HG02759 (cell line): Measurements from ENCODE around the gene PPP1R9B.

Source experiments
- ATAC-seq: cut with Tn5 transposase; IDR thresholded peaks from one replicate; pipeline ENCODE4 v1.9.1; 2021; ENCODE audit warnings: mild to moderate bottlenecking, moderate library complexity; ENCODE audit not compliant: unreplicated experiment

The PPP1R9B gene

DNA sequence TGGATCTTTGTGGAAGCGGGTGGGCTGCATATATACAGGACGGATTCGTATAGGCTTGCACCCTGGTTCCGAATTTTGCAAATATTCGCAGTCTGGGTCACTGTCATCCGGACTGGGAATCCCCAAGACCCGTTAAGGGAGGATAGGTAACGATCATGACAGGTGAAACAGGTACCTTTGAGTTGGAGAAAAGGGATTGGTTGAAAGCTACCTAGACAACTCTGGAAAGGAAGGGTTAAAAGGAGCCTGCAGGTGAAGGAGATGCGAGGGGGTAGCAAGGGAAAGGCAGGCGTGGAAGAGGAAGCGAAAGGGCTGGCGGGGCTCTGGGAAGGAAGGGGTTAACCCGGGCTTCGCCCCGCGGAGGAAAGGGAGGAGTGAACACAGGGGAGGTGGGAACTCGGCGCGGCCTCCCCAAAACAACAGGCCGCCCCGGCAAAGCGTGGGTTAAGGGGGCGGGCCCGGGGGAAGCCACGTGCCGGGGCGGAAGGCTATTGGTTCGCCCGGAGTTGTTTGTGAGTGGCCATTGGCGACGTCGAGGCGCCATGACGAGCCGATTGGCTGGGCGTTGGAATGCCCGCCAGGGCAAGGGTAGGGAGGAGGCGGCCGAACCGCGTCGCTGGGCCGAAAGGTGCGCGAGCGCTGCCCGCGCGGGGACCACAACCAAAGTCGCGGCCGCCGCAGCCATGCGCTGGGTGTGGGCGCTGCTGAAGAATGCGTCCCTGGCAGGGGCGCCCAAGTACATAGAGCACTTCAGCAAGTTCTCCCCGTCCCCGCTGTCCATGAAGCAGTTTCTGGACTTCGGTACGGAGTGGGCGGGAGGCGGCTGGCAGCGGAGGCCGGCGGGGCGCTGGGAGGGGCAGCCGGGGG lies 55.5 kb downstream of the PPP1R9B start, which contains the start of gene PDK2:
Gene PDK2, plus strand, starts transcription at position 599 of the 867 bp plus-strand sequence. Its CDS starts 85 bp downstream, at position 684.
- peak; percentile 93 for ATAC-seq

DNA sequence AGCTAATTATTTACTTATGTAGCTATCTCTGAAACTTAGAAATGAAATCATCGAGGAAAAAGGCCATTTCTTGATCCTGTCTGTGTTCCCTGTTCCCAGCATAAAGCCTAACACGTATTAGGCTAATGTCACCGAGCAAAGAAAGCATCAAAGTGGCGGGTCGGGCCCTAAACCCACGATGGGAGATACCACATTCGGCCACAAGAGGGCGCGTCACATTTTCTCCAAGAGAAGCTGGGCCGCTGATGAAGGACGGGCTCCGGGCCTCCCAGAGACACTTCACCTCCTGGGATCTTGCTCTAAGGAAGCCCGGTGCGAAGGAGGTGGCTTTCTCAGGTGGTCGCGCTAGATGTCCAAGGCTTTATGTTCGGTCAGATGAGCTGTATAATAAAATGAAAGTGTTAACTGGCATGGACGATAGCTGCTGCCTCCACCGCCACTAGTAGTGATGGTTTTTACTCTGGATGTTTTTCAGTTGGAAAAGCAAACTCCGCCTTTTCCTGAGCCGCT lies 56.2 kb downstream of the PPP1R9B start:
- no peak for ATAC-seq

DNA sequence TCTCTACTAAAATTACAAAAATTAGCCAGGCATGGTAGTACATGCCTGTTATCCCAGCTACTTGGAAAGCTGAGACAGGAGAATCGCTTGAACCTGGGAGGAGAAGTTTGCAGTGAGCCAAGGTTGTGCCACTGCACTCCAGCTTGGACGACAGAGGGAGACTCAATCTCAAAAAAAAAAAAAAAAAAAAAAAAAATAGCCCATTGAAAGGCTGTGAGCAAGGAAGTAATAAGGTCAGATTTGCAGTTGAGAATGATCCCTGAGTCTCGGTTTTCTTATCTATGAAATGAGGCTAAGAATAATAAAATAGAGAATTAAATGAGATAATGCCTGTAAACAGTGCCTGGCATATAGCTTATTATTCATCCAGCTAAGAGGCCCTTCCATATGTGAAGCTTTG lies 56.7 kb downstream of the PPP1R9B start:
- no peak for ATAC-seq

DNA sequence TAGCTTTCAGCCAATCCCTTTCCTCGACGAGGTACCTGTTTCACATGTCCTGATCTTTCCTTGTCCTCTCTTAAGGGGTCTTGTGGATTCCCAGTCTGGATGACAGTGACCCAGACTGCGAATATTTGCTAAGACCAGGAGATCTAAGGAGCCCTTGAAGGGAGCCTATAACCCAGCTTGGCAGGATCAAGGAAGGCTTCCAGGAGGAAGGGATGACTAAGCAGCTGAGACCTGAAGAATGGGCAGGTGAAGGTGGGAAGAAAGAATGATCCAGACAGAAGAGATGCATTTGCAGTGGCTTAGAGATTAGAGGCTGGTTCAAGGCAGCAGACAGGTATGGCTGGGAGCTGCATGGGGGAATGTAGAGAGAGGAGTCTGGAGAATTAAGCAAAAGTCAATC lies 57.2 kb downstream of the PPP1R9B start:
- no peak for ATAC-seq

DNA sequence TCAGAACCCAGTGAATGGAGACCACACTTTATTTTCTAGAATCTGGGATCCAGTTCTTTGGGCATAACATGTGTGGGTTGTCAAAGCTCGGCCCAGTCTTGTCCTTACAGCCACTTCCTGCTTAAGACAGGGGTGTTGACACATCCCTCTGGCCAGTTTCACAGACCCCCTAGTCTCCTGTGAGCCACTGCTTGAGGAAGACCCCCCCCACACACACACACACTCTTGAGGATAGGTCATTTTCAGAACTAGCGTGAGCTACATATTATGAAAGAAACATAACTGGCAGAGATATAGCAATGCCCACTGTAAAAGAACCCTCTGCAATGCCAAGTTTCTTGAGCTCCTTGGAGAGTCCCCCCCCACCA lies 58.6 kb downstream of the PPP1R9B start:
- ATAC-seq = no peak

DNA sequence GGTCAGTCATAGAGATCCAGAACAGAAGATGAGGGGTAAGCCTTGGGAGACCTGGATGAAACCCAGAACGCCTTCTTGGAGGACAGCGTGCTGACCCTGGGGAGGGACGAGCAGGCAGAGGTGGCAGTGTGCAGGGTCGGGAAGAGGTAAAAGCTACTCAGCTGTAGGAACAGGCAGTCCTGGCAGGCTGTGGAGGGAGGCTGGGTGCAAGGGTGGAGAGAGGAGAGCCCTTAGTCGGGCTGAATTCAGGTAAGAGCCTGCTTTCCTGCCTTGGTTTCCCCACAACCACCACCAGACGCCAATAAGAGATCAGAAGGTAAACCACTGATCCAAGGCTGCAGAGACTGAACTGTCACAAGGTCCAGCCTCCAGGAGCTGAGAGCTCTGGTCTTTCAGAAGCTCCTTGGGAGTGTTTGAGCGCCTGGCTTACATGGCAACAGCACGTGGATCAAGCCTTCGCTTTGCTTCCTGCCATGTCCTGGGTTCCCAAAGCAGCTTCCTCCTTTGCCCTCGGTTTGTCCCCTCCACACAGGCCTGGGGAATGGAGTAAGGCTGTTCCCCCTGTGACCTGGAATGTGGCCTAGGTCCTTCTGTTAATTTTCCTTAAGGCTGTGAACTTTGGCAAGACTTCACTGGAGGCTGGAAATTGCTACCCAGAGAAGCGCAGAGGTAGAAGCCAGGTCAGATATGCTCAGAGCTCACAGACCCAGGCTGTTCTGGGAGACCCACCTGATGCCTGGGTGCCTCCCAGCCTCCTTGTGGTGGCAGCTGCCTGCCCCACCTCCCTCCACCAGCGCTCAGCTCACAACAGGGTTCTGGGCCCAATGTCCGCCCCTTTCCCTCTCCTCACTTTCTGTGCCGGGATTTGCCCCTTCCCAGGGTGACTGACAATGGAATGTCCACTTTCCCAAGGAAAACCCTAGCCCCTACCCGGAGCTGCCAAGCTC lies 59.2 kb downstream of the PPP1R9B start:
- no peak for ATAC-seq

DNA sequence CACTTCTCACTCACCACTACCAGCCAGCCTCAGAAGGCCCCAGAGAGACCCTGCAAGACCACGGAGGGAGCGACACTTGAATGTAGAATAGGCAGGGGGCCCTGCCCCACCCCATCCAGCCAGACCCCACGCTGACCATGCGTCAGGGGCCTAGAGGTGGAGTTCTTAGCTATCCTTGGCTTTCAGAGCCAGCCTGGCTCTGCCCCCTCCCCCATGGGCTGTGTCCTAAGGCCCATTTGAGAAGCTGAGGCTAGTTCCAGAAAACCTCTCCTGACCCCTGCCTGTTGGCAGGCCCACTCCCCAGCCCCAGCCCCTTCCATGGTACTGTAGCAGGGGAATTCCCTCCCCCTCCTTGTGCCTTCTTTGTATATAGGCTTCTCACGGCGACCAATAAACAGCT lies 60.4 kb downstream of the PPP1R9B start:
- ATAC-seq = no peak

DNA sequence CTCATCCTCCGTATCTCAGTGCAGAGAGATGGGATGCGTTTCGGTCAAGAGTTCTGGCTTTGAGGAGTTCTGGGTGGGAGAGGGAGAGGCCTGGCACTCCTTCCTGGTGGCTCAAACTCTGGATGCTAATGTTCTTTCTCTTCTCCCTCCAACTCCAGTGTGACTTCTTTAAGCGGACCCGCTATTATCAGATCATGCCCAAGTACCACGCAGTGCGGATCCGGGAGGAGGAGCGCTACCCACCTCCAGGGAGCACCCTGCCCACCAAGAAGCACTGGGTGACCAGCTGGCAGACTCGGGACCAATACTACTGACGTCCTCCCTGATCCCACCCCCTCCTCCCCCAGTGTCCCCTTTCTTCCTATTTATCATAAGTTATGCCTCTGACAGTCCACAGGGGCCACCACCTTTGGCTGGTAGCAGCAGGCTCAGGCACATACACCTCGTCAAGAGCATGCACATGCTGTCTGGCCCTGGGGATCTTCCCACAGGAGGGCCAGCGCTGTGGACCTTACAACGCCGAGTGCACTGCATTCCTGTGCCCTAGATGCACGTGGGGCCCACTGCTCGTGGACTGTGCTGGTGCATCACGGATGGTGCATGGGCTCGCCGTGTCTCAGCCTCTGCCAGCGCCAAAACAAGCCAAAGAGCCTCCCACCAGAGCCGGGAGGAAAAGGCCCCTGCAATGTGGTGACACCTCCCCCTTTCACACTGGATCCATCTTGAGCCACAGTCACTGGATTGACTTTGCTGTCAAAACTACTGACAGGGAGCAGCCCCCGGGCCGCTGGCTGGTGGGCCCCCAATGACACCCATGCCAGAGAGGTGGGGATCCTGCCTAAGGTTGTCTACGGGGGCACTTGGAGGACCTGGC lies 61.3 kb downstream of the PPP1R9B start:
- ATAC-seq = no peak

DNA sequence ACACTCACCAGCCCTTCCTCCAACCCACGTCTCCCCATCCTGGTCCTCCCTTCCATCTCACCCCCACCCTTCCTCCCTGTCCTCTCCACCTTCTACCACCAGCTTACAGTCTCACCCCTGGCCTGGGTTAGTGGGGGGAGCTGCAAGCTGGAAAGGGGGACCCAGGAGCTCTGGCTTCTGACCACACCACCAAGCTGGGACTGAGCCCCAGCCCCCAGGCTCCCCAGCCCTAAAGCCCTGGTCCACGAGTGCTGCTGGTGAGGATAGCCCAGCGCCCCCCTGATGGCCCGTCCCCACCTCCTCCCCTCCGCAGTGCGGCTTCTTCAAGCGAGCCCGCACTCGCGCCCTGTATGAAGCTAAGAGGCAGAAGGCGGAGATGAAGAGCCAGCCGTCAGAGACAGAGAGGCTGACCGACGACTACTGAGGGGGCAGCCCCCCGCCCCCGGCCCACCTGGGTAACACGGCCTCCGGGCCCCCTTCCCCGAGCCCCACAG lies 62.5 kb downstream of the PPP1R9B start:
- ATAC-seq = no peak

DNA sequence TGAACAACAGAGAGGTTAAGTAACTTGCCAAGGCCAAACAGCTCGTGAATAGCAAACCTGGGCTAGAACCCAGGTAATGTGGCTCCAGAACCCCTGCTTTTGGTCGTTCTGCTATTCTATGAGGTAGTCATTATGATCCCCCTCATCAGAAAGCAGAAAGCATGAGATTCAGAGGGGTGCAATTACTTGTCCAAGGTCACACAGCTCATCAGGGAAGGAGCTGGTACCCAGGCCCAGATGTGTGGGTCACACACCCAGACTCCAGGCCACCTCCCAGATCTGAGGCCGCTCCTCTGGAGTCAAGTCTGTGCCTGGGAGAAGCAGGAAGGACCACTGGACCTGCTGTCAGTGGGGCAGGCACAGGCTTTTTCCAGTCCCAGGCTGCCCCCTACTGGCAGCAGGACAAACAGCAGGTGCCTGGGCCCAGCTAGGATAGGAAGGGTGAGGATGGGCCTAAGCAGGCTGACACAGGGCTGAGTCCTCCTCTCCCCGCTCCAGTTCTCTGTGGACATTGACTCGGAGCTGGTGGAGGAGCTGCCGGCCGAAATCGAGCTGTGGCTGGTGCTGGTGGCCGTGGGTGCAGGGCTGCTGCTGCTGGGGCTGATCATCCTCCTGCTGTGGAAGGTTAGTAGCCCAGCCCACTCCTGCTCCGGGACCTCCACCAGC lies 63.1 kb downstream of the PPP1R9B start:
- peak; percentile 76 for ATAC-seq
